ENCODE data around the gene WASHC2C.
"Not testable (repeated sequence)": the region's sequence is repeated elsewhere in the genome, so short reads cannot be mapped to it uniquely, and the experiment has no call there.

- not testable (repeated sequence) for TF ChIP-seq POLR2A (IDR thresholded peaks at IDR 0.05); CTCF (IDR thresholded peaks at IDR 0.05 in 4 of 5, conservative IDR thresholded peaks at IDR 0.05 in 1 of 5)
These were observed 14.9 kb downstream of the WASHC2C start for GRCh38 chr10:45742014-45742413.
